GM21619 (cell line): ENCODE data around the gene AP2A2.
A peak's percentile ranks its signal among the peaks of the same experiment; 100 is the strongest.

Source experiments
- ATAC-seq: cut with Tn5 transposase; IDR thresholded peaks from one replicate; pipeline ENCODE4 v1.9.1; 2021; ENCODE audit not compliant: unreplicated experiment

The AP2A2 gene

GRCh38 chr11:1038921-1039320 lies 113.3 kb downstream of the AP2A2 start:
- no peak for ATAC-seq

- ATAC-seq: no peak
Observed at GRCh38 chr11:1039481-1040427, 114.1 kb downstream of the AP2A2 start.

- ATAC-seq: no peak
Observed at GRCh38 chr11:1040428-1041148, 114.9 kb downstream of the AP2A2 start.

- no peak for ATAC-seq
Observed at GRCh38 chr11:1041149-1041467, 115.4 kb downstream of the AP2A2 start.

GRCh38 chr11:1041471-1041870 lies 115.8 kb downstream of the AP2A2 start:
- ATAC-seq: no peak

GRCh38 chr11:1041936-1042608 lies 116.4 kb downstream of the AP2A2 start:
- ATAC-seq: no peak

GRCh38 chr11:1042626-1043562 lies 117.2 kb downstream of the AP2A2 start:
- ATAC-seq: no peak

GRCh38 chr11:1043563-1044096 lies 118.0 kb downstream of the AP2A2 start:
- ATAC-seq: no peak

- no peak for ATAC-seq
Observed at GRCh38 chr11:1044160-1044559, 118.5 kb downstream of the AP2A2 start.

- ATAC-seq: no peak
Observed at GRCh38 chr11:1047595-1048156, 122.0 kb downstream of the AP2A2 start.

- no peak for ATAC-seq
Observed at GRCh38 chr11:1048375-1049070, 122.9 kb downstream of the AP2A2 start.

GRCh38 chr11:1049071-1049405 lies 123.4 kb downstream of the AP2A2 start:
- ATAC-seq: no peak

GRCh38 chr11:1049431-1049891 lies 123.8 kb downstream of the AP2A2 start:
- no peak for ATAC-seq

- ATAC-seq: no peak
Observed at GRCh38 chr11:1049911-1050580, 124.4 kb downstream of the AP2A2 start.

GRCh38 chr11:1050581-1051355 lies 125.1 kb downstream of the AP2A2 start:
- ATAC-seq: peak; percentile 58

- ATAC-seq: no peak
Observed at GRCh38 chr11:1051356-1052132, 125.9 kb downstream of the AP2A2 start.
